ENCODE results near the gene ZC3H13. TPM values are rescaled to one million over a fixed set of nuclear protein-coding genes. Genes with fewer than 3 reads are reported as not detected.

The ZC3H13 gene
- total and polyA plus RNA-seq, 10 of the 15 experiments (the other 5 are each of a cell fraction or from before 2014, with no cell fraction given): 10.0 to 55.9 (median 25.4) TPM

DNA sequence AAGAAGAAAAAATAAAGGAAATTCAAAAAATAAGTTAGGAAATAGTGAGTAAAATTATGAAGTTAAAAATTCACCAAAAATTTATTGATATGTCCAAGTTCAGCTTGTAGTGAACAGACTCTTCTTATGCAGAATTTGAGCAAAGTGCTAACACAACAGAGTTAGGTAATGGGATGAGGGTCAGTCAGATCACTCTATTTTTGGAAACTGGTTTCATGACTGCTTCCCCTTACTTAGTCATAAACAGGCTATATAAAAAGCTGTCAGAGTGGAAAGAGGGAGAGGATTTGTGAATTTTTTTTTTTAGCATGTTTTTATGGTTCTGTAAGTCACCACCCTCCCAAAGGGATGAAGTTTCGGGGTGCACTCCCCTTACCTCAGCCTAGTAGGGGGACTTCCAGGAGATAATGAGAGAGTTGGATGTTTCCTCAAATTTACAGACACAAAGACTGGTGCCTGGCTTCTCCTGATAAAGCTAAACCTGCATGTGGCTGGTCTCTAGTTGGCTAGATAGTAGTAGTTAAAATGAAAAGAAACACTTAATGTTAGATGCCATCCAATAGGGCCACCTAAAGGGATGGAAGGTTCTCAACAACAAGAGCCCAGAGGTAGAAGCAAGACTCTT lies 47.8 kb upstream of the ZC3H13 start (continued):
- TF ChIP-seq MEF2A (IDR thresholded peaks at IDR 0.05; ENCODE audit: insufficient read depth, low read depth, low read length) (peak; percentile 96), ETV6 (conservative IDR thresholded peaks at IDR 0.05 in 1 of 2, IDR thresholded peaks at IDR 0.05 in 1 of 2; ENCODE audit: borderline replicate concordance in 1 of 2, low read depth in 1 of 2) (peak in 1 of 2 experiments; percentile 37; a peak in 1 of 4 replicates), JUNB (IDR thresholded peaks at IDR 0.05) (peak; percentile 61)

DNA sequence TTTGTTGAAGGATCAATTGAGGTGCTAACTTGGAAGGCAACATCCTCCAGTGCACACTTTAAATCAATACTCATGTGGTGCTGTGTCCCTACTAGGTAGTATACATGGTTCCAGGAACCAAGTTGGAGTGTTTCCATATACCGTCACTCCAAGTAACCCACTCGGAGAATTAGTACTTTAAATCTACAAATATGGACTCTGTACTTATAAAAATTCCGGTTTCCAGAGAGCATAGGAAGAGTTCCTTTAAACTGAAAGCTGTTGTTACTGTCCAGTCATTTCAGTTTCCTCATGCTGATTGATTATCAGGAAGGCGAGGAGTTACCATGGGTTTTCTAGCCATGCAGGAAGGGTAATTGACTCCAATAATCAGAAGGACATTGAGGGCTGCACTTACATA lies 45.1 kb upstream of the ZC3H13 start:
- DNase-seq (ENCODE audit: low read depth, low spot score) (no peak), ATAC-seq (no peak), FAIRE-seq (no peak)
- ChIA-PET POLR2A (no interaction called here), CTCF (no interaction called here), RAD21 (ENCODE audit: unreplicated experiment) (no interaction called here), SMC1A (ENCODE audit: uncharacterized antibody, unreplicated experiment) (interaction anchor here (0.9 kb wide), 1 partner anchor 290 kb away, joined by 3 read pairs; no protein-coding TSS in a partner anchor)
- no peak overlapping the region for H3K4me3 ChIP-seq
- H3K9ac ChIP-seq (ENCODE audit: control insufficient read depth, insufficient read depth, low read length): no peak overlapping the region
- H4K20me1 ChIP-seq (ENCODE audit: control insufficient read depth, insufficient read depth): no peaks in the 10 kb centered on the region
- H3K36me3 ChIP-seq (ENCODE audit: control insufficient read depth in 2 of 2, insufficient read depth in 2 of 2, low read length in 1 of 2): no peaks in the 10 kb centered on the region
- no peak overlapping the region for H3K4me2 ChIP-seq (ENCODE audit: control insufficient read depth, insufficient read depth)
- WGBS (ENCODE audit: insufficient coverage, insufficient replicate concordance, low lambda C conversion rate, missing lambda C conversion rate): 96% methylated on average over 4 of the region's 4 CpGs
- no peak for TF ChIP-seq CHD4 (IDR thresholded peaks at IDR 0.05)
- TF ChIP-seq, protein P1, sequence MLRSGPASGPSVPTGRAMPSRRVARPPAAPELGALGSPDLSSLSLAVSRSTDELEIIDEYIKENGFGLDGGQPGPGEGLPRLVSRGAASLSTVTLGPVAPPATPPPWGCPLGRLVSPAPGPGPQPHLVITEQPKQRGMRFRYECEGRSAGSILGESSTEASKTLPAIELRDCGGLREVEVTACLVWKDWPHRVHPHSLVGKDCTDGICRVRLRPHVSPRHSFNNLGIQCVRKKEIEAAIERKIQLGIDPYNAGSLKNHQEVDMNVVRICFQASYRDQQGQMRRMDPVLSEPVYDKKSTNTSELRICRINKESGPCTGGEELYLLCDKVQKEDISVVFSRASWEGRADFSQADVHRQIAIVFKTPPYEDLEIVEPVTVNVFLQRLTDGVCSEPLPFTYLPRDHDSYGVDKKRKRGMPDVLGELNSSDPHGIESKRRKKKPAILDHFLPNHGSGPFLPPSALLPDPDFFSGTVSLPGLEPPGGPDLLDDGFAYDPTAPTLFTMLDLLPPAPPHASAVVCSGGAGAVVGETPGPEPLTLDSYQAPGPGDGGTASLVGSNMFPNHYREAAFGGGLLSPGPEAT (IDR thresholded peaks at IDR 0.05; ENCODE audit: low read depth): no peak
- TF ChIP-seq, protein P2, sequence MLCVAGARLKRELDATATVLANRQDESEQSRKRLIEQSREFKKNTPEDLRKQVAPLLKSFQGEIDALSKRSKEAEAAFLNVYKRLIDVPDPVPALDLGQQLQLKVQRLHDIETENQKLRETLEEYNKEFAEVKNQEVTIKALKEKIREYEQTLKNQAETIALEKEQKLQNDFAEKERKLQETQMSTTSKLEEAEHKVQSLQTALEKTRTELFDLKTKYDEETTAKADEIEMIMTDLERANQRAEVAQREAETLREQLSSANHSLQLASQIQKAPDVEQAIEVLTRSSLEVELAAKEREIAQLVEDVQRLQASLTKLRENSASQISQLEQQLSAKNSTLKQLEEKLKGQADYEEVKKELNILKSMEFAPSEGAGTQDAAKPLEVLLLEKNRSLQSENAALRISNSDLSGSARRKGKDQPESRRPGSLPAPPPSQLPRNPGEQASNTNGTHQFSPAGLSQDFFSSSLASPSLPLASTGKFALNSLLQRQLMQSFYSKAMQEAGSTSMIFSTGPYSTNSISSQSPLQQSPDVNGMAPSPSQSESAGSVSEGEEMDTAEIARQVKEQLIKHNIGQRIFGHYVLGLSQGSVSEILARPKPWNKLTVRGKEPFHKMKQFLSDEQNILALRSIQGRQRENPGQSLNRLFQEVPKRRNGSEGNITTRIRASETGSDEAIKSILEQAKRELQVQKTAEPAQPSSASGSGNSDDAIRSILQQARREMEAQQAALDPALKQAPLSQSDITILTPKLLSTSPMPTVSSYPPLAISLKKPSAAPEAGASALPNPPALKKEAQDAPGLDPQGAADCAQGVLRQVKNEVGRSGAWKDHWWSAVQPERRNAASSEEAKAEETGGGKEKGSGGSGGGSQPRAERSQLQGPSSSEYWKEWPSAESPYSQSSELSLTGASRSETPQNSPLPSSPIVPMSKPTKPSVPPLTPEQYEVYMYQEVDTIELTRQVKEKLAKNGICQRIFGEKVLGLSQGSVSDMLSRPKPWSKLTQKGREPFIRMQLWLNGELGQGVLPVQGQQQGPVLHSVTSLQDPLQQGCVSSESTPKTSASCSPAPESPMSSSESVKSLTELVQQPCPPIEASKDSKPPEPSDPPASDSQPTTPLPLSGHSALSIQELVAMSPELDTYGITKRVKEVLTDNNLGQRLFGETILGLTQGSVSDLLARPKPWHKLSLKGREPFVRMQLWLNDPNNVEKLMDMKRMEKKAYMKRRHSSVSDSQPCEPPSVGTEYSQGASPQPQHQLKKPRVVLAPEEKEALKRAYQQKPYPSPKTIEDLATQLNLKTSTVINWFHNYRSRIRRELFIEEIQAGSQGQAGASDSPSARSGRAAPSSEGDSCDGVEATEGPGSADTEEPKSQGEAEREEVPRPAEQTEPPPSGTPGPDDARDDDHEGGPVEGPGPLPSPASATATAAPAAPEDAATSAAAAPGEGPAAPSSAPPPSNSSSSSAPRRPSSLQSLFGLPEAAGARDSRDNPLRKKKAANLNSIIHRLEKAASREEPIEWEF (IDR thresholded peaks at IDR 0.05; ENCODE audit: insufficient replicate concordance, low read depth, low read length): no peak
- TF ChIP-seq ZNF24 (IDR thresholded peaks at IDR 0.05): no peak
- TF ChIP-seq CBX5 (IDR thresholded peaks at IDR 0.05; ENCODE audit: low read depth): no peak
- TF ChIP-seq, protein P3, sequence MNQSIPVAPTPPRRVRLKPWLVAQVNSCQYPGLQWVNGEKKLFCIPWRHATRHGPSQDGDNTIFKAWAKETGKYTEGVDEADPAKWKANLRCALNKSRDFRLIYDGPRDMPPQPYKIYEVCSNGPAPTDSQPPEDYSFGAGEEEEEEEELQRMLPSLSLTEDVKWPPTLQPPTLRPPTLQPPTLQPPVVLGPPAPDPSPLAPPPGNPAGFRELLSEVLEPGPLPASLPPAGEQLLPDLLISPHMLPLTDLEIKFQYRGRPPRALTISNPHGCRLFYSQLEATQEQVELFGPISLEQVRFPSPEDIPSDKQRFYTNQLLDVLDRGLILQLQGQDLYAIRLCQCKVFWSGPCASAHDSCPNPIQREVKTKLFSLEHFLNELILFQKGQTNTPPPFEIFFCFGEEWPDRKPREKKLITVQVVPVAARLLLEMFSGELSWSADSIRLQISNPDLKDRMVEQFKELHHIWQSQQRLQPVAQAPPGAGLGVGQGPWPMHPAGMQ (IDR thresholded peaks at IDR 0.05; ENCODE audit: borderline replicate concordance): no peak
- TF ChIP-seq, protein P4, sequence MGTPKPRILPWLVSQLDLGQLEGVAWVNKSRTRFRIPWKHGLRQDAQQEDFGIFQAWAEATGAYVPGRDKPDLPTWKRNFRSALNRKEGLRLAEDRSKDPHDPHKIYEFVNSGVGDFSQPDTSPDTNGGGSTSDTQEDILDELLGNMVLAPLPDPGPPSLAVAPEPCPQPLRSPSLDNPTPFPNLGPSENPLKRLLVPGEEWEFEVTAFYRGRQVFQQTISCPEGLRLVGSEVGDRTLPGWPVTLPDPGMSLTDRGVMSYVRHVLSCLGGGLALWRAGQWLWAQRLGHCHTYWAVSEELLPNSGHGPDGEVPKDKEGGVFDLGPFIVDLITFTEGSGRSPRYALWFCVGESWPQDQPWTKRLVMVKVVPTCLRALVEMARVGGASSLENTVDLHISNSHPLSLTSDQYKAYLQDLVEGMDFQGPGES (IDR thresholded peaks at IDR 0.05): no peak
- in situ Hi-C loops (cut with MboI): no loop called here
- H3K9me3 ChIP-seq (replicated peaks; ENCODE audit: control insufficient read depth, insufficient read depth, low read length): no peaks in the 10 kb centered on the region; the same call in 2 of the 3 replicates
- BruUV-seq (replicated peaks): no TSS peak
- H2AFZ ChIP-seq (ENCODE audit: control insufficient read depth, low read depth, low read length): no peak overlapping the region
- no peaks in the 10 kb centered on the region for H3K79me2 ChIP-seq (ENCODE audit: control insufficient read depth, insufficient read depth, low read length)
- intact Hi-C loops (cut with micrococcal nuclease; ENCODE audit: unreplicated experiment): no loop called here
- H3K27ac ChIP-seq (ENCODE audit: control insufficient read depth, insufficient read depth): no peak overlapping the region
- H3K27me3 ChIP-seq (replicated peaks in 1 of 2; ENCODE audit: control insufficient read depth in 2 of 2, insufficient read depth in 2 of 2, low read length in 1 of 2): no peaks in the 10 kb centered on the region
- peaks cover 20% of the 10 kb centered on the region for H3K4me1 ChIP-seq (ENCODE audit: control insufficient read depth, insufficient read depth, low read length)
